ENCODE measurements around the gene AKR1B1. TPM values are rescaled to one million over a fixed set of nuclear protein-coding genes. Genes with fewer than 3 reads are reported as not detected.

AKR1B1 gene
- 102 and 542 TPM in 2 replicates for total RNA-seq

DNA sequence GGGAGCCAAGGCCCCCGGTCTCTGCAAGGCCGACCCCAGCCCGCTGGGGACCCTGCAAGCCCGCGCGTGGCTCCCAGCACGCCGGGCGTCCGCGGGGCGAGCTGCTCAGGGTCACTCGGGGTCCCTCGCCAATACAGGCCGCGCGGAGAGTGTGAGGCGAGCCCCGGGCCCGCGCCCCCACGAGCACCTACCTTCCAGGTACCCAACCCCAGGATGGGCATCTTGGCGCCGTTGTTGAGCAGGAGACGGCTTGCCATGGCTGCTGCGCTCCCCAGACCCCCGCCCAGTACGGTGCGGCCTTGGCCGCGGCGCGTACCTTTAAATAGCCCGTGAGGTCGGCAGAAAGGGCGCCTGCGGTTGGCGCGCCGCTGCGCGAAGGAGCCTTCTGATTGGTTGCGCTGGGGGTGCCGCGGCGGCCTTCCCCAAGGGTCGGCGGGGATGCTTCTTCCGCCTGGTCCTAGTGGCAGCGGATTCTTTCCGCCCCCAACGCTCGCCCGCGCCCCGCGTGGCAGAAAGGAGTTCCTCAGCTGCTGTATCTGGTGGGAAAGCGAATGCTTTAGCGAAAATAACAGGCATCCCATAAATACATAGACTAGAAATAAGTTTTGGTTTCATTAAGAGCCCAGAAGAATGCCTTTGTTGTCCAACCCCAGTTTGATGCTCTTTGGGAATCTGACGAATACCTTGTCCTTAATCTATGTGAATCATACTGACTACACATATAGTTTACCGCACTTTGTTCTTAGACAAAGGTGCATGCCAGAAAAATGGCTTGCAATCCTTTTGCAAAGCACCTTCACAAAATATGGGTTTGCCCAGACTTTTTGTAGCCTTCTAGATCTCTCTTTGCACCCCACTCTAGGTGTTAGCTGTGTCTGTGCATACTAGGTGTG lies at the start of gene AKR1B1:
Gene AKR1B1, minus strand, starts transcription at position 295 of the 893 bp plus-strand sequence. Its CDS starts 38 bp downstream, at position 257.
- TF ChIP-seq, protein P1, sequence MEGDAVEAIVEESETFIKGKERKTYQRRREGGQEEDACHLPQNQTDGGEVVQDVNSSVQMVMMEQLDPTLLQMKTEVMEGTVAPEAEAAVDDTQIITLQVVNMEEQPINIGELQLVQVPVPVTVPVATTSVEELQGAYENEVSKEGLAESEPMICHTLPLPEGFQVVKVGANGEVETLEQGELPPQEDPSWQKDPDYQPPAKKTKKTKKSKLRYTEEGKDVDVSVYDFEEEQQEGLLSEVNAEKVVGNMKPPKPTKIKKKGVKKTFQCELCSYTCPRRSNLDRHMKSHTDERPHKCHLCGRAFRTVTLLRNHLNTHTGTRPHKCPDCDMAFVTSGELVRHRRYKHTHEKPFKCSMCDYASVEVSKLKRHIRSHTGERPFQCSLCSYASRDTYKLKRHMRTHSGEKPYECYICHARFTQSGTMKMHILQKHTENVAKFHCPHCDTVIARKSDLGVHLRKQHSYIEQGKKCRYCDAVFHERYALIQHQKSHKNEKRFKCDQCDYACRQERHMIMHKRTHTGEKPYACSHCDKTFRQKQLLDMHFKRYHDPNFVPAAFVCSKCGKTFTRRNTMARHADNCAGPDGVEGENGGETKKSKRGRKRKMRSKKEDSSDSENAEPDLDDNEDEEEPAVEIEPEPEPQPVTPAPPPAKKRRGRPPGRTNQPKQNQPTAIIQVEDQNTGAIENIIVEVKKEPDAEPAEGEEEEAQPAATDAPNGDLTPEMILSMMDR (IDR thresholded peaks at IDR 0.05; ENCODE audit: insufficient read depth, low read depth, low read length), result peak; percentile 58
- DNase-seq (ENCODE audit: low read depth), result peak; percentile 93
- H3K4me3 ChIP-seq (ENCODE audit: low read depth, low read length), result peak within 1 kb of the TSS; percentile 81

DNA sequence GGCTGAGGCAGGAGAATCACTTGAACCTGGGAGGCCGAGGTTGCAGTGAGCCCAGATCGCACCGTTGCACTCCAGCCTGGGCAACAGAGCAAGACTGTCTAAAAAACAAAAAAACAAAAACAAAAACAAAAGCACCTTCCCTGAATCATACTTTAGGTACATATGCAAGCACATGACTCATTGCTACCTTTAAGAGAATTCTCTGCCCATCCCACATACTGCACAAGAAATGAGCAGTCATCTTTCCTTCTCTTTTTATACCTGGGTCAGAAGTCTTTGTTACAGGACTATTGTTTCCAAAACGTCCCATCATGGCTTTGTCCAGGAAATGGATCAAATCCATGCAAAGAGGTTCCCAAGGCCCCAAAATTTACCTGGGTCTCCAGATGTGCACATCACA lies 47.0 kb upstream of the AKR1B1 start:
- H3K4me3 ChIP-seq (ENCODE audit: low read depth, low read length), result no peak overlapping the region
- DNase-seq (ENCODE audit: low read depth), result no peak
- TF ChIP-seq, protein P1 (IDR thresholded peaks at IDR 0.05; ENCODE audit: insufficient read depth, low read depth, low read length), result no peak

DNA sequence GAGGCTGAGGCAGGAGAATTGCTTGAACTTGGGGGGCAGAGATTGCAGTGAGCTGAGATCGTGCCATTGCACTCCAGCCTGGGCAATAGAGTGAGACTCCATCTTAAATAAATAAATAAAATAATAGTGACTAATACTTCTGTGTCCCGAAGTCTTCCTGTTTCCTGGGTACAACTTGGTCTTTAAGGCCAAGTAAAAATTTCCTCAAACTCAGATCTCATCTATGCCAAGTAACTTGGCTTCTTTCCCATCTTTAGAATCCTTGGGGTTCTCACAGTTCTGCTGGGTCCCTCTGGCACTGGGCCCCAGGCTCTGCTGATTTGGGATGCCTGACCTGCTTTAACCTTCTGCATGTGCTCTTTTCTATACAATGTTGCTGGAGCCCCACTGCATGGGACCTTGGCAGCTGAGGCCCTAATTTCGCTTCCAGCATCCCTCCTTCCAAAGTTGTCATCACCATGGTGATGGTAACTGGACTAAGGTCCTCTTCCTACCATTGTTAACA lies 45.8 kb upstream of the AKR1B1 start:
- H3K4me3 ChIP-seq (ENCODE audit: low read depth, low read length), result no peak overlapping the region
- DNase-seq (ENCODE audit: low read depth), result no peak
- TF ChIP-seq, protein P1 (IDR thresholded peaks at IDR 0.05; ENCODE audit: insufficient read depth, low read depth, low read length), result no peak

DNA sequence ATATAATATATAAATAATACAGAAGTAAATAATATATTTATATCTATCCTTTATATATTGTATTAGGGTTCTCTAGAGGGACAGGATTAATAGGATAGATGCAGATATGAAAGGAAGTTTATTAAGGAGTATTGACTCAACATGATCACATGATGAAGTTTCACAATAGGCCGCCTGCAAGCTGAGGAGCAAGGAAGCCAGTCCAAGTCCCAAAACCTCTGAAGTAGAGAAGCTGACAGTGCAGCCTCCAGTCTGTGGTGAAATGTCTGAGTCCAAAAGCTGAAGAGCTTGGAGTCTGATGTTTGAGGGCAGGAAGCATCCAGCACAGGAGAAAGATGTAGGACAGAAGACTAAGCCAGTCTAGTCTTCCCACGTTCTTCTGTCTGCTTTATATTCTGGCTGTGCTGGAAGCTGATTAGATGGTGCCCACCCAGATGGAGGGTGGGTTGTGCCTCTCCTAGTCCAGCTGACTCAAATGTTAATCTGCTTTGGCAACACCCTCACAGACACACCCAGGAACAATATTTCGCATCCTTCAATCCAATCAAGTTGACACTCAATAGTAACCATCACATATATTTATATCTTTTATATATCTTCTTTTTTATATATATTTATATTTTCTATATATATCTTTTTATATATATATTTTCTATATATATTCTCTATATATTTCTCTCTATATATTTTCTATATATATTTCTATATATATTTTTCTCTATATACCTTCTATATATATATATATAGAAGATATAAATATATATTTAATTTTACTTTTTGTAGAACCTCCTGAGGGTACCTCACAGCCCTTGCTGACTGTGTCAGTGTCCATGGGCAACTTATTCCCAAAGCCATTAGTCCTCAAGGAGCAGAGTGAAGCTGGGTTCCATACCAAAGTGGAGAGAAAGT lies 43.8 kb upstream of the AKR1B1 start:
- TF ChIP-seq, protein P1 (IDR thresholded peaks at IDR 0.05; ENCODE audit: insufficient read depth, low read depth, low read length), result no peak
- no peak overlapping the region for H3K4me3 ChIP-seq (ENCODE audit: low read depth, low read length)
- DNase-seq (ENCODE audit: low read depth), result peak; percentile 79

- TF ChIP-seq, protein P1 (IDR thresholded peaks at IDR 0.05; ENCODE audit: insufficient read depth, low read depth, low read length), result no peak
- H3K4me3 ChIP-seq (ENCODE audit: low read depth, low read length), result no peak overlapping the region
- DNase-seq (ENCODE audit: low read depth), result no peak
Measured at GRCh38 chr7:134500982-134501381, 42.1 kb upstream of the AKR1B1 start.

- H3K4me3 ChIP-seq (ENCODE audit: low read depth, low read length), result no peak overlapping the region
- DNase-seq (ENCODE audit: low read depth), result no peak
- TF ChIP-seq, protein P1 (IDR thresholded peaks at IDR 0.05; ENCODE audit: insufficient read depth, low read depth, low read length), result no peak
Measured at GRCh38 chr7:134500406-134500805, 41.5 kb upstream of the AKR1B1 start.
